ENCODE results near the gene GMPPA. TPM values are rescaled to one million over a fixed set of nuclear protein-coding genes. Genes with fewer than 3 reads are reported as not detected.
A peak's percentile ranks its signal among the peaks of the same experiment; 100 is the strongest.

Gene GMPPA
- total and polyA plus RNA-seq, 9 donors: 14.2 to 35.7 (median 23.7) TPM

GRCh38 chr2:219453671-219454590 lies 44.8 kb upstream of the GMPPA start:
- H3K4me3 ChIP-seq: no peak overlapping the region
- TF ChIP-seq POLR2A (IDR thresholded peaks at IDR 0.05) (no peak), EP300 (IDR thresholded peaks at IDR 0.05) (no peak)
- TF ChIP-seq, protein P1, sequence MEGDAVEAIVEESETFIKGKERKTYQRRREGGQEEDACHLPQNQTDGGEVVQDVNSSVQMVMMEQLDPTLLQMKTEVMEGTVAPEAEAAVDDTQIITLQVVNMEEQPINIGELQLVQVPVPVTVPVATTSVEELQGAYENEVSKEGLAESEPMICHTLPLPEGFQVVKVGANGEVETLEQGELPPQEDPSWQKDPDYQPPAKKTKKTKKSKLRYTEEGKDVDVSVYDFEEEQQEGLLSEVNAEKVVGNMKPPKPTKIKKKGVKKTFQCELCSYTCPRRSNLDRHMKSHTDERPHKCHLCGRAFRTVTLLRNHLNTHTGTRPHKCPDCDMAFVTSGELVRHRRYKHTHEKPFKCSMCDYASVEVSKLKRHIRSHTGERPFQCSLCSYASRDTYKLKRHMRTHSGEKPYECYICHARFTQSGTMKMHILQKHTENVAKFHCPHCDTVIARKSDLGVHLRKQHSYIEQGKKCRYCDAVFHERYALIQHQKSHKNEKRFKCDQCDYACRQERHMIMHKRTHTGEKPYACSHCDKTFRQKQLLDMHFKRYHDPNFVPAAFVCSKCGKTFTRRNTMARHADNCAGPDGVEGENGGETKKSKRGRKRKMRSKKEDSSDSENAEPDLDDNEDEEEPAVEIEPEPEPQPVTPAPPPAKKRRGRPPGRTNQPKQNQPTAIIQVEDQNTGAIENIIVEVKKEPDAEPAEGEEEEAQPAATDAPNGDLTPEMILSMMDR (IDR thresholded peaks at IDR 0.05): no peak
- intact Hi-C loops (cut with DNase I): no loop called here
- no peaks in the 10 kb centered on the region for H3K9me3 ChIP-seq
- 77 to 80% (median 78%) methylated on average over 10 of the region's 10 CpGs for WGBS, 3 donors
- no peak overlapping the region for H3K27ac ChIP-seq
- H3K36me3 ChIP-seq: no peaks in the 10 kb centered on the region
- peak; percentile 35 to 71 (median 66) for DNase-seq
- no peaks in the 10 kb centered on the region for H3K27me3 ChIP-seq
- H3K4me1 ChIP-seq (ENCODE audit: insufficient read depth): peaks cover 16% of the 10 kb centered on the region

DNA sequence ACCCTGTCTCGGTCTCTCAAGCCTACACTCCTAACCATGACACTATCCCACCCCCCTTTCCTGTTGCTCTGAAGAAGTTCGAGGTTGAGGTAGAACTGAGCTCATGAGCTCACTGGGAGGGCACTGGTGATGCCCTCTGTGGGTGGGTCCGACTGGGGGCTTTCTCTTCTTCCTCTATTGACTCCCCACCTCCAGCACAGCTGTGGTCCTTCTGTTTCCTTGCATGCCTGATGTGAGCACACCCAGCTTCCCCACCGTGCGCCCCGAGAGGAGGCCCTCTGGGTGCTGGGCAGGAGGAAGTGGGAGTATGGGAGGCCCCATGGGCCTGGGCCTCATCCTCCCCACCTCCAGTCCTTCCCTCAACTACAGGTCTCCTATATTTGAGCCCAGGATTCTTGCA lies 43.1 kb upstream of the GMPPA start:
- H3K27ac ChIP-seq: no peak overlapping the region
- no peak for TF ChIP-seq EP300 (IDR thresholded peaks at IDR 0.05)
- TF ChIP-seq, protein P1 (IDR thresholded peaks at IDR 0.05): no peak
- TF ChIP-seq POLR2A (IDR thresholded peaks at IDR 0.05): no peak

DNA sequence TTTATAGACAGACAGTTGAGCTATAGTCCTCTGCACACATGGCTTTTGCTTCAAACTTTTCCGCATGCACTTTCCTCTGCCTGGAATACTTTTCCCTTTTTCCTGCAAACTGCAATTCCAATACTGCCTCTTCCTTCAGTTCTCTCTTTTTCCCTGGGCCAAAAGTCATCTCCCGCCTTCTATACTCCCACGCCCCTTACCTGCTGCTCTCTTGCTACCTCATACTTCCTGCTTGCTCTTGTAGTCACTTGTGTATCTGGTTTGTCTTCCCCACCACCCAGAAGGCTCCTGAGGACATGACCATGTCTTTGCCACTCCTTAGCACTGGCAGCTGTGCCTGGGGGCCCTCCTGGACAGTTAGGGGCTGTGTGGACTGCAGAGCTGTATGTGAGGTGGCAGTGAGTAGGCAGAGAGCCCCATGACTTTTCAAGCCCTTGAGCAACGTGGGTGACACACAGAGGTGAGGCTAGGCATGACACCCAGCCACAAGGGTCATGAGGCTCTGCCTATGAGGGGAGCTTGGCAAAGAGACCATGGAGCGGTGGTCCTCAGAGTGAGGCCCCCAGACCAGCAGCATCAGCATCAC lies 40.8 kb upstream of the GMPPA start:
- Histone ChIP-seq H3K27ac (no peak overlapping the region), H3K4me3 (no peak overlapping the region), H3K27me3 (no peaks in the 10 kb centered on the region), H3K4me1 (ENCODE audit: insufficient read depth) (peaks cover 30% of the 10 kb centered on the region), H3K36me3 (no peaks in the 10 kb centered on the region), H3K9me3 (no peaks in the 10 kb centered on the region)
- no peak for TF ChIP-seq POLR2A (IDR thresholded peaks at IDR 0.05)
- TF ChIP-seq, protein P1 (IDR thresholded peaks at IDR 0.05): no peak
- TF ChIP-seq EP300 (IDR thresholded peaks at IDR 0.05): no peak
- WGBS, 3 donors: 80 to 91% (median 87%) methylated on average over 5 of the region's 5 CpGs
- DNase-seq: no peak
- intact Hi-C loops (cut with DNase I): no loop called here

More for the DNA sequence above, 43.1 kb upstream of the GMPPA start:
- DNase-seq: no peak
- Histone ChIP-seq H3K4me3 (no peak overlapping the region), H3K27me3 (no peaks in the 10 kb centered on the region), H3K9me3 (no peaks in the 10 kb centered on the region), H3K36me3 (no peaks in the 10 kb centered on the region), H3K4me1 (ENCODE audit: insufficient read depth) (peaks cover 25% of the 10 kb centered on the region)
- WGBS, 3 donors: 82 to 86% (median 86%) methylated on average over 6 of the region's 6 CpGs
- intact Hi-C loops (cut with DNase I): no loop called here

- DNase-seq: peak in 1 of 5 donors; percentile 9
- H3K9me3 ChIP-seq: no peaks in the 10 kb centered on the region
- H3K27ac ChIP-seq: no peak overlapping the region
- H3K4me1 ChIP-seq (ENCODE audit: insufficient read depth): peaks cover 21% of the 10 kb centered on the region
- H3K36me3 ChIP-seq: no peaks in the 10 kb centered on the region
- H3K4me3 ChIP-seq: no peak overlapping the region
- intact Hi-C loops (cut with DNase I): no loop called here
- TF ChIP-seq, protein P1 (IDR thresholded peaks at IDR 0.05): no peak
- TF ChIP-seq EP300 (IDR thresholded peaks at IDR 0.05): no peak
- no peak for TF ChIP-seq POLR2A (IDR thresholded peaks at IDR 0.05)
- H3K27me3 ChIP-seq: no peaks in the 10 kb centered on the region
- 83 to 90% (median 89%) methylated on average over 8 of the region's 8 CpGs for WGBS, 3 donors
These were observed 39.7 kb upstream of the GMPPA start for GRCh38 chr2:219458996-219459395.
